Cardiac muscle cell (in vitro differentiated cells and primary cell): ENCODE measurements around the gene SLC7A7. TPM values are rescaled to one million over a fixed set of nuclear protein-coding genes. Genes with fewer than 3 reads are reported as not detected.
A peak's percentile ranks its signal among the peaks of the same experiment; 100 is the strongest.

ENCODE experiments used
- DNase-seq, 2 donors: peaks; one replicate each; pipeline versions ENCODE4 v3.0.0 to v3.0.0-alpha.2; 2010 to 2017; ENCODE audit warnings: low read depth in 1 of 2, low spot score in 1 of 2
- H3K27ac ChIP-seq: fragments of 200-600 bp; sonication (generic); 2 replicates; pipeline ENCODE4 v1.5.1; 2016
- H3K27me3 ChIP-seq: fragments of 200-600 bp; sonication (generic); 2 replicates; pipeline ENCODE4 v1.6.0; 2016; ENCODE audit warnings: control low read depth
- H3K36me3 ChIP-seq: fragments of 200-600 bp; sonication (generic); 2 replicates; pipeline ENCODE4 v1.5.1; 2016; ENCODE audit warnings: control low read depth
- H3K4me1 ChIP-seq: fragments of 200-600 bp; sonication (generic); 2 replicates; pipeline ENCODE4 v1.8.1; 2017; ENCODE audit warnings: low read depth, mild to moderate bottlenecking, mixed run types
- H3K4me3 ChIP-seq: fragments of 200-600 bp; sonication (generic); 2 replicates; pipeline ENCODE4 v1.5.1; 2016; ENCODE audit warnings: mild to moderate bottlenecking
- H3K9me3 ChIP-seq: fragments of 200-600 bp; sonication (generic); 2 replicates; pipeline ENCODE4 v1.5.1; 2017; ENCODE audit warnings: low read depth, mild to moderate bottlenecking, control low read depth
- CTCF ChIP-seq: IDR thresholded peaks from 2 replicates; pipeline ENCODE4 v1.5.1; 2012; ENCODE audit warnings: low read depth, mild to moderate bottlenecking, low read length
- polyA plus RNA-seq: library from polyadenylated mRNA; unstranded; fragments of >200 nt; fragmentation: Nextera tagmentation; extraction: Ambion mirVana; gene quantifications from 2 replicates; pipeline ENCODE4 v1.2.1, GENCODE V29; 2016
- total RNA-seq: library from RNA; depleted of rRNA; stranded (reverse); fragments of >200 nt; gene quantifications from 2 replicates; pipeline ENCODE4 v1.2.3, GENCODE V29; 2016

Gene SLC7A7
- total and polyA plus RNA-seq, 2 experiments from 2014 or later = 1.9 to 2.3 TPM

- Histone ChIP-seq H3K27ac (no peak overlapping the region), H3K9me3 (no peaks in the 10 kb centered on the region), H3K4me1 (no peaks in the 10 kb centered on the region), H3K27me3 (no peaks in the 10 kb centered on the region), H3K4me3 (no peak overlapping the region), H3K36me3 (no peaks in the 10 kb centered on the region)
- no peak for TF ChIP-seq CTCF
- peak in 1 of 2 donors; percentile 98 for DNase-seq
Measured at GRCh38 chr14:22848351-22849164, 33.3 kb upstream of the SLC7A7 start.

DNA sequence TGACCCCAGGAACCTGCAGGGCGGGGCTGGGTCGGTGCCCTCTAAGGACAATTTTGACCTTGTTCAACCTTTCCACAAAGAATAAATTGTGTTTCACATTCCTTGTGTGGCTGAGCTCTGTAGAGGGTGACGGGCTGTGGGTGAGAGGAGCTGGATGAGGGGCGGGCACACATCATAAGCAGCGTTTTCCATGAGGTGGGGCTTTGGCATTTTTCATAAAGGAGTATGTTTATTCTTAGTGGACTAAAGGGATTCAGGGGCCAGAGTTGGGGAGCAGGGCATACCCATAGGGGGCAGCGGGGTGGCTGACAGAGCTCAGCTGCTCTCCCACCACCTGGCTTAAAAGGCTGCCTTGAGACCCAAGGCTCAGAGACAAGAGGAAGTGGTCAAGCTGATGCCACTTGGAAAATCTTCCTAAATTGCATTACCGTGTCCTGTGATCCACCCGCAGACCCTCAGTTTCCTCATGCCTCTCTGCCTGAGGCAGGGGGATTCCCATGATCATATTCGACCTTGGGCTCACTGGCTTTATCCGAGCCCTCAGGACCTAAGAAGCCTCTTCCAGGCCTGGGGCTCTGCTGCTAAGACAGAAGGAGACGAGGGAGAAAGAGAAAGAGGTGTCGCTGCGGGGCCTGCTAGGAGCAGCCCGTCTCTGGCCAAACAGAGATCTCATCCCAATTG is 32.6 kb upstream of the SLC7A7 start:
- TF ChIP-seq CTCF = peak; percentile 11
- Histone ChIP-seq H3K9me3 (no peaks in the 10 kb centered on the region), H3K27me3 (no peaks in the 10 kb centered on the region), H3K27ac (no peak overlapping the region), H3K4me1 (no peaks in the 10 kb centered on the region), H3K36me3 (no peaks in the 10 kb centered on the region), H3K4me3 (no peak overlapping the region)
- peak in 1 of 2 donors; percentile 75 for DNase-seq

DNA sequence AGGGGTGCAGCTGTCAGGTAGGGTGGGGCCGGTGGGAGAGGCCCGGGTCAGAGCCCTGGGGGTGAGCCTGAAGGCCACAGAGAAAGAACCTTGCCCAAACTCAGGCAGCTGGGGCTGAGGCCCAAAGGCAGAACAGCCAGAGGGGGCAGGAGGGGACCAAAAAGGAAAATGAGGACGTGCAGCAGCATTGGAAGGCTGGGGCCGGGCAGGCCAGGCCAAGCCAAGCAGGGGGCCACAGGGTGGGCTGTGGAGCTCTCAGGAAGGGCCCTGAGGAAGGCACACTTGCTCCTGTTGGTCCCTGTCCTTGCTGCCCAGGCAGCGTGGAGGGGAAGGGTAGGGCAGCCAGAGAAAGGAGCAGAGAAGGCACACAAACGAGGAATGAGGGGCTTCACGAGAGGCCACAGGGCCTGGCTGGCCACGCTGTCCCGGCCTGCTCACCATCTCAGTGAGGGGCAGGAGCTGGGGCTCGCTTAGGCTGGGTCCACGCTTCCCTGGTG is 31.6 kb upstream of the SLC7A7 start:
- Histone ChIP-seq H3K4me3 (no peak overlapping the region), H3K36me3 (no peaks in the 10 kb centered on the region), H3K27ac (no peak overlapping the region), H3K4me1 (no peaks in the 10 kb centered on the region), H3K9me3 (no peaks in the 10 kb centered on the region), H3K27me3 (no peaks in the 10 kb centered on the region)
- DNase-seq = no peak
- no peak for TF ChIP-seq CTCF

DNA sequence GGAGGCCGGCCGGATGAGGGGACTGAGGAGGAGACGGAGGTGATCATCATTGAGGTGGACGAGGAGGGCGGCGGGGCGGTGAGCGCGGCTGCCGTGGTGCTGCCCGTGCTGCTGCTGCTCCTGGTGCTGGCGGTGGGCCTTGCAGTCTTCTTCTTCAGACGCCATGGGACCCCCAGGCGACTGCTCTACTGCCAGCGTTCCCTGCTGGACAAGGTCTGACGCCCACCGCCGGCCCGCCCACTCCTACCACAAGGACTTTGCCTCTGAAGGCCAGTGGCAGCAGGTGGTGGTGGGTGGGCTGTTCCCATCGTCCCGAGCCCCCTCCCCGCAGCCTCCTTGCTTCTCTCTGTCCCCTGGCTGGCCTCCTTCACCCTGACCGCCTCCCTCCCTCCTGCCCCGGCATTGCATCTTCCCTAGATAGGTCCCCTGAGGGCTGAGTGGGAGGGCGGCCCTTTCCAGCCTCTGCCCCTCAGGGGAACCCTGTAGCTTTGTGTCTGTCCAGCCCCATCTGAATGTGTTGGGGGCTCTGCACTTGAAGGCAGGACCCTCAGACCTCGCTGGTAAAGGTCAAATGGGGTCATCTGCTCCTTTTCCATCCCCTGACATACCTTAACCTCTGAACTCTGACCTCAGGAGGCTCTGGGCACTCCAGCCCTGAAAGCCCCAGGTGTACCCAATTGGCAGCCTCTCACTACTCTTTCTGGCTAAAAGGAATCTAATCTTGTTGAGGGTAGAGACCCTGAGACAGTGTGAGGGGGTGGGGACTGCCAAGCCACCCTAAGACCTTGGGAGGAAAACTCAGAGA is 30.8 kb upstream of the SLC7A7 start:
- DNase-seq = no peak
- H3K27me3 ChIP-seq = no peaks in the 10 kb centered on the region
- no peak overlapping the region for H3K4me3 ChIP-seq
- H3K27ac ChIP-seq = no peak overlapping the region
- H3K4me1 ChIP-seq = peaks cover 2% of the 10 kb centered on the region
- no peaks in the 10 kb centered on the region for H3K36me3 ChIP-seq
- no peak for TF ChIP-seq CTCF
- no peaks in the 10 kb centered on the region for H3K9me3 ChIP-seq

DNA sequence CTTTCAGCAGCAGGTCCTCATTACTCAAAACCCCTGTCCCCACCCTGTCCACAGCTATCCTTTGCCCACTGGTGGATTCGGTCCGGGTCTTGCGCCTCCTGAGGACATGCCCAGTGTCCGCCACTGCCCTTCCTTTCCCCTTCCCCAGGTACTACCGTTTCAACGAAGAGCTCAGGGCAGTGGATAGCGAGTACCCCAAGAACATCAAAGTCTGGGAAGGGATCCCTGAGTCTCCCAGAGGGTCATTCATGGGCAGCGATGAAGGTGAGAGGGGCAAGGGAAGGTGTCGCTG is 29.8 kb upstream of the SLC7A7 start:
- H3K36me3 ChIP-seq = no peaks in the 10 kb centered on the region
- peaks cover 5% of the 10 kb centered on the region for H3K4me1 ChIP-seq
- no peak for TF ChIP-seq CTCF
- H3K9me3 ChIP-seq = no peaks in the 10 kb centered on the region
- no peak overlapping the region for H3K27ac ChIP-seq
- DNase-seq = no peak
- H3K4me3 ChIP-seq = no peak overlapping the region
- no peaks in the 10 kb centered on the region for H3K27me3 ChIP-seq
